ENCODE data around the gene SOCS7. TPM values are rescaled to one million over a fixed set of nuclear protein-coding genes. Genes with fewer than 3 reads are reported as not detected.

Gene SOCS7
- total and polyA plus RNA-seq, 2 experiments from 2014 or later: 5.0 to 29.2 TPM

- Histone ChIP-seq H3K79me2 (replicated peaks; ENCODE audit: insufficient read depth) (peaks cover 67% of the 10 kb centered on the region), H3K4me2 (peak overlapping the region; percentile 88), H3K36me3 (ENCODE audit: insufficient read depth) (no peaks in the 10 kb centered on the region), H4K20me1 (replicated peaks; ENCODE audit: insufficient read depth) (peaks cover 5% of the 10 kb centered on the region), H3K27ac (ENCODE audit: low read depth) (no peak overlapping the region), H3F3A (replicated peaks; ENCODE audit: low read depth) (peaks cover 17% of the 10 kb centered on the region; the same call in 1 of the 2 replicates), H3K9me2 (ENCODE audit: insufficient read depth) (no peaks in the 10 kb centered on the region), H2AFZ (no peak overlapping the region), H3K4me3 (peak overlapping the region; percentile 87), H3K4me1 (ENCODE audit: insufficient read depth) (peaks cover 57% of the 10 kb centered on the region), H3K27me3 (ENCODE audit: insufficient read depth) (no peaks in the 10 kb centered on the region)
- Mint-ChIP-seq H3K4me3 (peak overlapping the region; percentile 66), H3K4me1 (peaks cover 75% of the 10 kb centered on the region), H3K9me3 (no peaks in the 10 kb centered on the region; the same call in 2 of the 3 replicates), H3K27ac (no peak overlapping the region), H3K36me3 (ENCODE audit: low read depth) (peaks cover 8% of the 10 kb centered on the region; the same call in 2 of the 3 replicates), H3K27me3 (ENCODE audit: insufficient read depth, low read depth, poor library complexity) (peaks cover 27% of the 10 kb centered on the region)
- no peak for DNase-seq (ENCODE audit: low spot score)
- TF ChIP-seq STAT1 (IDR thresholded peaks at IDR 0.05; ENCODE audit: unreplicated experiment) (no peak), POLR2AphosphoS5 (IDR thresholded peaks at IDR 0.05; ENCODE audit: low read depth) (no peak)
- ATAC-seq: no peak
Observed at GRCh38 chr17:38427160-38427949, 75.7 kb downstream of the SOCS7 start.

GRCh38 chr17:38428112-38428642 is 76.5 kb downstream of the SOCS7 start, which contains the start of gene ARHGAP23:
Gene ARHGAP23 (plus strand): TSS chr17:38428464. CDS start chr17:38428486, 22 bp downstream.
- Histone ChIP-seq H3K4me3 (peak within 1 kb of the TSS; percentile 87), H3K4me2 (peak within 1 kb of the TSS; percentile 94), H2AFZ (no peak within 1 kb of the TSS), H3K9me2 (ENCODE audit: insufficient read depth) (no peaks in the 10 kb centered on the region), H3K36me3 (ENCODE audit: insufficient read depth) (no peaks in the 10 kb centered on the region), H3K79me2 (replicated peaks; ENCODE audit: insufficient read depth) (peaks cover 68% of the 10 kb centered on the region), H4K20me1 (replicated peaks; ENCODE audit: insufficient read depth) (peaks cover 10% of the 10 kb centered on the region), H3K4me1 (ENCODE audit: insufficient read depth) (peaks cover 52% of the 10 kb centered on the region), H3F3A (replicated peaks; ENCODE audit: low read depth) (peaks cover 14% of the 10 kb centered on the region; the same call in 1 of the 2 replicates), H3K27me3 (ENCODE audit: insufficient read depth) (no peaks in the 10 kb centered on the region), H3K27ac (ENCODE audit: low read depth) (no peak within 1 kb of the TSS)
- DNase-seq (ENCODE audit: low spot score): peak; percentile 77
- Mint-ChIP-seq H3K9me3 (no peaks in the 10 kb centered on the region; the same call in 2 of the 3 replicates), H3K4me1 (peaks cover 68% of the 10 kb centered on the region), H3K4me3 (peak within 1 kb of the TSS; percentile 70), H3K27me3 (ENCODE audit: insufficient read depth, low read depth, poor library complexity) (peaks cover 22% of the 10 kb centered on the region), H3K27ac (no peak within 1 kb of the TSS), H3K36me3 (ENCODE audit: low read depth) (peaks cover 8% of the 10 kb centered on the region; the same call in 2 of the 3 replicates)
- peak; percentile 54 for ATAC-seq
- TF ChIP-seq ZNF331 (CRISPR knock-in tag; IDR thresholded peaks at IDR 0.05; ENCODE audit: low read depth): no peak
- TF ChIP-seq, protein P1, sequence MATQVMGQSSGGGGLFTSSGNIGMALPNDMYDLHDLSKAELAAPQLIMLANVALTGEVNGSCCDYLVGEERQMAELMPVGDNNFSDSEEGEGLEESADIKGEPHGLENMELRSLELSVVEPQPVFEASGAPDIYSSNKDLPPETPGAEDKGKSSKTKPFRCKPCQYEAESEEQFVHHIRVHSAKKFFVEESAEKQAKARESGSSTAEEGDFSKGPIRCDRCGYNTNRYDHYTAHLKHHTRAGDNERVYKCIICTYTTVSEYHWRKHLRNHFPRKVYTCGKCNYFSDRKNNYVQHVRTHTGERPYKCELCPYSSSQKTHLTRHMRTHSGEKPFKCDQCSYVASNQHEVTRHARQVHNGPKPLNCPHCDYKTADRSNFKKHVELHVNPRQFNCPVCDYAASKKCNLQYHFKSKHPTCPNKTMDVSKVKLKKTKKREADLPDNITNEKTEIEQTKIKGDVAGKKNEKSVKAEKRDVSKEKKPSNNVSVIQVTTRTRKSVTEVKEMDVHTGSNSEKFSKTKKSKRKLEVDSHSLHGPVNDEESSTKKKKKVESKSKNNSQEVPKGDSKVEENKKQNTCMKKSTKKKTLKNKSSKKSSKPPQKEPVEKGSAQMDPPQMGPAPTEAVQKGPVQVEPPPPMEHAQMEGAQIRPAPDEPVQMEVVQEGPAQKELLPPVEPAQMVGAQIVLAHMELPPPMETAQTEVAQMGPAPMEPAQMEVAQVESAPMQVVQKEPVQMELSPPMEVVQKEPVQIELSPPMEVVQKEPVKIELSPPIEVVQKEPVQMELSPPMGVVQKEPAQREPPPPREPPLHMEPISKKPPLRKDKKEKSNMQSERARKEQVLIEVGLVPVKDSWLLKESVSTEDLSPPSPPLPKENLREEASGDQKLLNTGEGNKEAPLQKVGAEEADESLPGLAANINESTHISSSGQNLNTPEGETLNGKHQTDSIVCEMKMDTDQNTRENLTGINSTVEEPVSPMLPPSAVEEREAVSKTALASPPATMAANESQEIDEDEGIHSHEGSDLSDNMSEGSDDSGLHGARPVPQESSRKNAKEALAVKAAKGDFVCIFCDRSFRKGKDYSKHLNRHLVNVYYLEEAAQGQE (IDR thresholded peaks at IDR 0.05; ENCODE audit: unreplicated experiment): no peak
- no peak for TF ChIP-seq CREB1 (CRISPR knock-in tag; IDR thresholded peaks at IDR 0.05; ENCODE audit: low read depth)
- TF ChIP-seq ZNF462 (CRISPR knock-in tag; IDR thresholded peaks at IDR 0.05): no peak
- no peak for TF ChIP-seq STAT1 (IDR thresholded peaks at IDR 0.05; ENCODE audit: unreplicated experiment)
- TF ChIP-seq CTCF (conservative IDR thresholded peaks at IDR 0.05; ENCODE audit: low read depth in 2 of 2): no peak
- TF ChIP-seq ZNF114 (CRISPR knock-in tag; IDR thresholded peaks at IDR 0.05): no peak
